GM12892 (cell line): Measurements from ENCODE around the gene NUDT3.

ENCODE experiments used
- POLR2A ChIP-seq: IDR thresholded peaks from 2 replicates; pipeline ENCODE4 v1.6.1; 2011; ENCODE audit warnings: low read depth, low read length, control low read depth
- TAF1 ChIP-seq: IDR thresholded peaks from 2 replicates; pipeline ENCODE4 v1.6.1; 2011; ENCODE audit warnings: low read depth, mild to moderate bottlenecking, control low read depth, low read length, borderline replicate concordance

GRCh38 chr6:34435916-34436315, 43.4 kb upstream of the NUDT3 start:
- TF ChIP-seq POLR2A (no peak), TAF1 (no peak)
